IPS-15b (cell line): ENCODE results near the gene EEFSEC.
A peak's percentile ranks its signal among the peaks of the same experiment; 100 is the strongest.

Experiments
- H3K27me3 ChIP-seq: one replicate; pipeline ENCODE4 v1.6.1; 2013; ENCODE audit warnings: low read length; ENCODE audit not compliant: control insufficient read depth, insufficient read depth
- H3K36me3 ChIP-seq: one replicate; pipeline ENCODE4 v1.6.1; 2013; ENCODE audit warnings: low read length; ENCODE audit not compliant: control insufficient read depth, insufficient read depth
- H3K4me1 ChIP-seq: one replicate; pipeline ENCODE4 v1.6.1; 2013; ENCODE audit warnings: mild to moderate bottlenecking, low read length; ENCODE audit not compliant: control insufficient read depth, insufficient read depth
- H3K4me3 ChIP-seq: one replicate; pipeline ENCODE4 v1.5.1; 2013; ENCODE audit warnings: low read depth, low read length
- H3K9ac ChIP-seq: one replicate; pipeline ENCODE4 v1.6.1; 2013; ENCODE audit warnings: low read depth, mild to moderate bottlenecking, low read length
- H3K9me3 ChIP-seq: one replicate; pipeline ENCODE4 v1.6.1; 2013; ENCODE audit warnings: mild to moderate bottlenecking, low read length; ENCODE audit not compliant: control insufficient read depth, insufficient read depth

The EEFSEC gene

GRCh38 chr3:128153156-128154041, at the start of gene EEFSEC:
EEFSEC (plus strand) TSS chr3:128153481; CDS start chr3:128153508, 27 bp downstream.
- Histone ChIP-seq H3K4me1 (no peaks in the 10 kb centered on the region), H3K9me3 (no peaks in the 10 kb centered on the region), H3K27me3 (no peaks in the 10 kb centered on the region), H3K9ac (peak within 1 kb of the TSS; percentile 83), H3K36me3 (no peaks in the 10 kb centered on the region), H3K4me3 (peak within 1 kb of the TSS; percentile 79)

- Histone ChIP-seq H3K27me3 (no peaks in the 10 kb centered on the region), H3K36me3 (peaks cover 21% of the 10 kb centered on the region), H3K4me1 (no peaks in the 10 kb centered on the region), H3K9me3 (no peaks in the 10 kb centered on the region), H3K4me3 (no peak overlapping the region), H3K9ac (no peak overlapping the region)
Observed at GRCh38 chr3:128107834-128108233, 45.4 kb upstream of the EEFSEC start.

GRCh38 chr3:128111147-128111546, 42.1 kb upstream of the EEFSEC start:
- Histone ChIP-seq H3K9me3 (no peaks in the 10 kb centered on the region), H3K9ac (no peak overlapping the region), H3K27me3 (no peaks in the 10 kb centered on the region), H3K4me1 (no peaks in the 10 kb centered on the region), H3K36me3 (peaks cover 16% of the 10 kb centered on the region), H3K4me3 (no peak overlapping the region)

- Histone ChIP-seq H3K4me1 (no peaks in the 10 kb centered on the region), H3K36me3 (peaks cover 16% of the 10 kb centered on the region), H3K9ac (no peak overlapping the region), H3K4me3 (no peak overlapping the region), H3K27me3 (no peaks in the 10 kb centered on the region), H3K9me3 (no peaks in the 10 kb centered on the region)
Observed at GRCh38 chr3:128112357-128112968, 40.8 kb upstream of the EEFSEC start.

GRCh38 chr3:128113817-128114794, 39.2 kb upstream of the EEFSEC start:
- Histone ChIP-seq H3K4me3 (no peak overlapping the region), H3K27me3 (no peaks in the 10 kb centered on the region), H3K9me3 (no peaks in the 10 kb centered on the region), H3K4me1 (no peaks in the 10 kb centered on the region), H3K36me3 (peaks cover 11% of the 10 kb centered on the region), H3K9ac (no peak overlapping the region)

GRCh38 chr3:128122013-128122412, 31.3 kb upstream of the EEFSEC start:
- Histone ChIP-seq H3K36me3 (no peaks in the 10 kb centered on the region), H3K9ac (no peak overlapping the region), H3K4me1 (peaks cover 3% of the 10 kb centered on the region), H3K27me3 (no peaks in the 10 kb centered on the region), H3K4me3 (no peak overlapping the region), H3K9me3 (no peaks in the 10 kb centered on the region)

GRCh38 chr3:128123156-128123537, 30.1 kb upstream of the EEFSEC start:
- H3K36me3 ChIP-seq: no peaks in the 10 kb centered on the region
- H3K9me3 ChIP-seq: no peaks in the 10 kb centered on the region
- no peaks in the 10 kb centered on the region for H3K27me3 ChIP-seq
- peaks cover 3% of the 10 kb centered on the region for H3K4me1 ChIP-seq
- peak overlapping the region; percentile 98 for H3K4me3 ChIP-seq
- H3K9ac ChIP-seq: peak overlapping the region; percentile 87

- H3K4me1 ChIP-seq: peaks cover 3% of the 10 kb centered on the region
- H3K9me3 ChIP-seq: no peaks in the 10 kb centered on the region
- H3K4me3 ChIP-seq: peak within 1 kb of the TSS; percentile 98
- no peaks in the 10 kb centered on the region for H3K36me3 ChIP-seq
- peaks cover 2% of the 10 kb centered on the region for H3K27me3 ChIP-seq
- H3K9ac ChIP-seq: peak within 1 kb of the TSS; percentile 87
Observed at GRCh38 chr3:128123538-128124368, 29.5 kb upstream of the EEFSEC start, which contains the start of gene RUVBL1. RUVBL1 (minus strand) TSS chr3:128123812; CDS start chr3:128123724, 88 bp downstream.

- Histone ChIP-seq H3K9ac (no peak overlapping the region), H3K36me3 (no peaks in the 10 kb centered on the region), H3K4me1 (peaks cover 3% of the 10 kb centered on the region), H3K4me3 (no peak overlapping the region), H3K27me3 (peaks cover 2% of the 10 kb centered on the region), H3K9me3 (no peaks in the 10 kb centered on the region)
Observed at GRCh38 chr3:128127236-128127635, 26.0 kb upstream of the EEFSEC start.

GRCh38 chr3:128128251-128128650, 25.0 kb upstream of the EEFSEC start:
- Histone ChIP-seq H3K27me3 (peaks cover 2% of the 10 kb centered on the region), H3K9ac (no peak overlapping the region), H3K4me1 (no peaks in the 10 kb centered on the region), H3K36me3 (no peaks in the 10 kb centered on the region), H3K9me3 (no peaks in the 10 kb centered on the region), H3K4me3 (no peak overlapping the region)
